ENCODE data around the gene PTOV1. TPM values are rescaled to one million over a fixed set of nuclear protein-coding genes. Genes with fewer than 3 reads are reported as not detected.

PTOV1 gene
- total RNA-seq, 1 experiment from 2014 or later = 331 TPM

- peaks cover 14% of the 10 kb centered on the region for H3K4me1 ChIP-seq (ENCODE audit: insufficient read depth, low read length, poor library complexity, severe bottlenecking)
- H3K9me3 ChIP-seq (ENCODE audit: low read depth, low read length, poor library complexity, severe bottlenecking) = peaks cover 8% of the 10 kb centered on the region
- TF ChIP-seq EZH2 (IDR thresholded peaks at IDR 0.05; ENCODE audit: borderline replicate concordance, low read depth, low read length, poor library complexity, severe bottlenecking) (no peak), CTCF (conservative IDR thresholded peaks at IDR 0.05; ENCODE audit: low read depth, low read length) (no peak)
- peaks cover 51% of the 10 kb centered on the region for H3K36me3 ChIP-seq (ENCODE audit: insufficient read depth, low read length, poor library complexity, severe bottlenecking)
- POLR2A ChIA-PET (ENCODE audit: low non-redundant PET) = no interaction called here
- BruUV-seq (replicated peaks) = no TSS peak
- no peak overlapping the region for H3K4me3 ChIP-seq (ENCODE audit: low read depth, low read length, poor library complexity, severe bottlenecking)
- intact Hi-C loops (cut with micrococcal nuclease; ENCODE audit: unreplicated experiment) = no loop called here
- CTCF ChIA-PET = no interaction called here
- no peak for DNase-seq (ENCODE audit: low spot score)
- H3K27ac ChIP-seq (ENCODE audit: low read depth, low read length, poor library complexity, severe bottlenecking) = no peak overlapping the region
- H3K27me3 ChIP-seq (replicated peaks; ENCODE audit: insufficient read depth, low read depth, low read length, poor library complexity) = no peaks in the 10 kb centered on the region
These were observed 29.4 kb downstream of the PTOV1 start for GRCh38 chr19:49880162-49880869.

- no peak overlapping the region for H3K27ac ChIP-seq (ENCODE audit: low read depth, low read length, poor library complexity, severe bottlenecking)
- no peaks in the 10 kb centered on the region for H3K27me3 ChIP-seq (replicated peaks; ENCODE audit: insufficient read depth, low read depth, low read length, poor library complexity)
- peaks cover 10% of the 10 kb centered on the region for H3K4me1 ChIP-seq (ENCODE audit: insufficient read depth, low read length, poor library complexity, severe bottlenecking)
- CTCF ChIA-PET = no interaction called here
- peaks cover 51% of the 10 kb centered on the region for H3K36me3 ChIP-seq (ENCODE audit: insufficient read depth, low read length, poor library complexity, severe bottlenecking)
- peaks cover 8% of the 10 kb centered on the region for H3K9me3 ChIP-seq (ENCODE audit: low read depth, low read length, poor library complexity, severe bottlenecking)
- POLR2A ChIA-PET (ENCODE audit: low non-redundant PET) = no interaction called here
- DNase-seq (ENCODE audit: low spot score) = no peak
- TF ChIP-seq EZH2 (IDR thresholded peaks at IDR 0.05; ENCODE audit: borderline replicate concordance, low read depth, low read length, poor library complexity, severe bottlenecking) (no peak), CTCF (conservative IDR thresholded peaks at IDR 0.05; ENCODE audit: low read depth, low read length) (no peak)
- BruUV-seq (replicated peaks) = no TSS peak
- intact Hi-C loops (cut with micrococcal nuclease; ENCODE audit: unreplicated experiment) = no loop called here
- no peak overlapping the region for H3K4me3 ChIP-seq (ENCODE audit: low read depth, low read length, poor library complexity, severe bottlenecking)
These were observed 30.2 kb downstream of the PTOV1 start for GRCh38 chr19:49881186-49881585.

GRCh38 chr19:49881672-49882394 is 30.9 kb downstream of the PTOV1 start:
- no TSS peak for BruUV-seq (replicated peaks)
- Histone ChIP-seq H3K27ac (ENCODE audit: low read depth, low read length, poor library complexity, severe bottlenecking) (no peak overlapping the region), H3K9me3 (ENCODE audit: low read depth, low read length, poor library complexity, severe bottlenecking) (peaks cover 8% of the 10 kb centered on the region), H3K4me3 (ENCODE audit: low read depth, low read length, poor library complexity, severe bottlenecking) (no peak overlapping the region), H3K4me1 (ENCODE audit: insufficient read depth, low read length, poor library complexity, severe bottlenecking) (peaks cover 10% of the 10 kb centered on the region), H3K36me3 (ENCODE audit: insufficient read depth, low read length, poor library complexity, severe bottlenecking) (peaks cover 51% of the 10 kb centered on the region), H3K27me3 (replicated peaks; ENCODE audit: insufficient read depth, low read depth, low read length, poor library complexity) (no peaks in the 10 kb centered on the region)
- intact Hi-C loops (cut with micrococcal nuclease; ENCODE audit: unreplicated experiment) = no loop called here
- TF ChIP-seq EZH2 (IDR thresholded peaks at IDR 0.05; ENCODE audit: borderline replicate concordance, low read depth, low read length, poor library complexity, severe bottlenecking) = no peak
- TF ChIP-seq CTCF (conservative IDR thresholded peaks at IDR 0.05; ENCODE audit: low read depth, low read length) = no peak
- ChIA-PET POLR2A (ENCODE audit: low non-redundant PET) (no interaction called here), CTCF (no interaction called here)
- no peak for DNase-seq (ENCODE audit: low spot score)
